Sigmoid colon (tissue), 3 donors: ENCODE measurements around the gene ACP4.

ENCODE experiments used
- CTCF ChIP-seq, 4 experiments: fragments of 450-650 bp in 3 of 4; fragments of 200-600 bp in 1 of 4; IDR thresholded peaks; one replicate each; pipeline ENCODE4 v1.5.1; 2016 to 2019; ENCODE audit warnings: antibody characterized with exemption in 4 of 4, mild to moderate bottlenecking in 3 of 4, moderate library complexity in 2 of 4
- POLR2A ChIP-seq, 2 donors: fragments of 450-650 bp; IDR thresholded peaks; one replicate each; pipeline ENCODE4 v1.6.1; 2016; ENCODE audit warnings: antibody characterized with exemption in 2 of 2, mild to moderate bottlenecking in 2 of 2, moderate library complexity in 2 of 2

DNA sequence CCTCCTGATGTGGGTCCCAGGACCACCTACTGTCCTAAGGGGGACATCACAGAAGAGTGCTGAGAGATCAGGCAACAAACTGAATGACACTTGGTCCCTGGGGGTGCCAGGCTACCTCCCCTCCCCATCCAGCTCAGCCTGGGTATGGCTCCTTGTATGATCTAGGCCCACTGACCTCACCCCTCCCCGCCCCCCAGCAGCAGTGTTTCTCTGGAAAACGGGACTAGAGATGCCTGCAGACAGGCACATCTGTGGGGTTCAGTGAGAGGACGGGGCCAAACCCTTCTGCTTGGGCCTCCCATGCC is 9.3 kb downstream of the ACP4 start:
- TF ChIP-seq POLR2A (IDR thresholded peaks at IDR 0.05) (no peak), CTCF (IDR thresholded peaks at IDR 0.05) (no peak)
